H1 (cell line): ENCODE data around the gene CD79A. TPM values are rescaled to one million over a fixed set of nuclear protein-coding genes. Genes with fewer than 3 reads are reported as not detected.

ENCODE experiments used
- CTCF ChIA-PET: fragments of 300-600 bp; sonication (Branson Sonifier 250); formaldehyde crosslinking; loops from one replicate; lab custom pipeline; 2021; ENCODE audit not compliant: partially characterized antibody; lab: Charles Lee
- POLR2A ChIA-PET: fragments of 300-600 bp; sonication (Branson Sonifier 250); formaldehyde crosslinking; loops from one replicate; lab custom pipeline; 2021; ENCODE audit warnings: inconsistent platforms; ENCODE audit not compliant: partially characterized antibody; lab: Charles Lee
- DNase-seq, 2 experiments: peaks; one replicate each; pipeline versions ENCODE4 v3.0.0 to v3.0.0-alpha.2; 2010 to 2022; ENCODE audit warnings: low spot score in 2 of 2, low read depth in 1 of 2, mixed read lengths in 1 of 2
- FAIRE-seq: peaks from 2 replicates; lab custom pipeline; 2011; peaks lifted over from hg19 to GRCh38; lab: Jason Lieb, UNC
- H2AFZ ChIP-seq: 2 replicates; pipeline ENCODE4 v1.8.1; 2012; ENCODE audit warnings: low read length, inconsistent platforms
- H2AK5ac ChIP-seq: 2 replicates; pipeline ENCODE4 v1.6.1; 2013; ENCODE audit warnings: low read depth, low read length
- H2BK120ac ChIP-seq: replicated peaks from 2 replicates; pipeline ENCODE3; 2013; ENCODE audit warnings: low read depth, low read length, inconsistent platforms
- H2BK12ac ChIP-seq: 2 replicates; pipeline ENCODE4 v1.6.1; 2013; ENCODE audit warnings: low read depth, low read length
- H2BK15ac ChIP-seq: 2 replicates; pipeline ENCODE4 v1.6.1; 2013; ENCODE audit warnings: low read length
- H2BK20ac ChIP-seq: 2 replicates; pipeline ENCODE4 v1.6.1; 2013; ENCODE audit warnings: low read length
- H2BK5ac ChIP-seq: 2 replicates; pipeline ENCODE4 v1.6.1; 2013; ENCODE audit warnings: low read depth, low read length
- H3K14ac ChIP-seq: 2 replicates; pipeline ENCODE4 v1.6.1; 2013; ENCODE audit warnings: inconsistent platforms; ENCODE audit not compliant: insufficient read length
- H3K18ac ChIP-seq: 2 replicates; pipeline ENCODE4 v1.6.1; 2013; ENCODE audit warnings: low read length; ENCODE audit errors: extremely low read depth
- H3K23ac ChIP-seq: 2 replicates; pipeline ENCODE4 v1.6.1; 2013; ENCODE audit warnings: inconsistent platforms; ENCODE audit not compliant: insufficient read length
- H3K23me2 ChIP-seq: 2 replicates; pipeline ENCODE4 v1.6.1; 2013; ENCODE audit warnings: low read depth, low read length
- H3K27ac ChIP-seq: 2 replicates; pipeline ENCODE4 v1.6.1; 2011; ENCODE audit warnings: low read depth, low read length, inconsistent platforms
- H3K27me3 ChIP-seq, 4 experiments: replicated peaks in 1 of 4; 1 replicate in 1 of 4; 2 replicates in 3 of 4; pipeline versions ENCODE4 v1.6.1 to v1.8.1; 2011 to 2013; ENCODE audit warnings: low read length in 3 of 4, mild to moderate bottlenecking in 3 of 4, inconsistent platforms in 2 of 4, mixed read lengths in 2 of 4, moderate library complexity in 1 of 4; ENCODE audit not compliant: control insufficient read depth in 3 of 4, insufficient read depth in 3 of 4; ENCODE audit errors: extremely low read depth in 1 of 4
- H3K36me3 ChIP-seq, 4 experiments: 2 replicates each; pipeline versions ENCODE4 v1.6.1 to v1.8.1; 2011 to 2013; ENCODE audit warnings: mild to moderate bottlenecking in 4 of 4, low read length in 3 of 4, moderate library complexity in 2 of 4, control low read depth in 1 of 4, inconsistent platforms in 1 of 4; ENCODE audit not compliant: insufficient read depth in 4 of 4, control insufficient read depth in 2 of 4
- H3K4ac ChIP-seq: replicated peaks from 2 replicates; pipeline ENCODE3; 2013; ENCODE audit warnings: low read length, low read depth, mixed read lengths, inconsistent platforms; ENCODE audit not compliant: insufficient read length
- H3K4me1 ChIP-seq, 4 experiments: replicated peaks in 1 of 4; 1 replicate in 1 of 4; 2 replicates in 3 of 4; pipeline versions ENCODE4 v1.6.1 to v1.8.1; 2011 to 2013; ENCODE audit warnings: low read length in 3 of 4, inconsistent platforms in 2 of 4, mixed read lengths in 1 of 4; ENCODE audit not compliant: insufficient read depth in 4 of 4, control insufficient read depth in 3 of 4
- H3K4me2 ChIP-seq, 2 experiments: 2 replicates each; pipeline versions ENCODE4 v1.6.1 to v1.8.1; 2011 to 2013; ENCODE audit warnings: low read depth in 2 of 2, low read length in 2 of 2, control low read depth in 1 of 2, inconsistent platforms in 1 of 2, mild to moderate bottlenecking in 1 of 2; ENCODE audit not compliant: insufficient read depth in 1 of 2
- H3K4me3 ChIP-seq, 4 experiments: fragments of 200-600, 300-600 bp in 1 of 4; sonication (generic), shearing (Covaris generic), sonication (Bioruptor Twin) in 1 of 4; 2 replicates each; pipeline versions ENCODE4 v1.5.1 to v1.8.1; 2011 to 2016; ENCODE audit warnings: low read length in 4 of 4, low read depth in 3 of 4, control low read depth in 2 of 4, inconsistent platforms in 2 of 4, mild to moderate bottlenecking in 2 of 4, mixed read lengths in 1 of 4, moderate library complexity in 1 of 4; ENCODE audit not compliant: insufficient read depth in 2 of 4; ENCODE audit errors: extremely low read depth in 1 of 4
- H3K56ac ChIP-seq: replicated peaks from 2 replicates; pipeline ENCODE3; 2013; ENCODE audit warnings: low read depth, mild to moderate bottlenecking, mixed read lengths, low read length, inconsistent platforms; ENCODE audit not compliant: insufficient read length
- H3K79me1 ChIP-seq: 2 replicates; pipeline ENCODE4 v1.6.1; 2013; ENCODE audit warnings: low read depth, low read length, control low read depth
- H3K79me2 ChIP-seq, 2 experiments: 2 replicates each; pipeline versions ENCODE4 v1.6.1 to v1.8.1; 2012 to 2013; ENCODE audit warnings: low read length in 2 of 2, mild to moderate bottlenecking in 2 of 2, inconsistent platforms in 1 of 2; ENCODE audit not compliant: insufficient read depth in 2 of 2, control insufficient read depth in 1 of 2
- H3K9ac ChIP-seq, 4 experiments: replicated peaks in 1 of 4; 1 replicate in 1 of 4; 2 replicates in 3 of 4; pipeline versions ENCODE4 v1.6.1 to v1.8.1; 2011 to 2013; ENCODE audit warnings: low read depth in 3 of 4, low read length in 3 of 4, control low read depth in 2 of 4, mild to moderate bottlenecking in 2 of 4, moderate library complexity in 2 of 4, inconsistent platforms in 1 of 4; ENCODE audit errors: extremely low read depth in 1 of 4
- H3K9me3 ChIP-seq, 2 experiments: 2 replicates each; pipeline versions ENCODE4 v1.6.1 to v1.8.1; 2012 to 2013; ENCODE audit warnings: mild to moderate bottlenecking in 2 of 2, moderate library complexity in 2 of 2, control low read depth in 1 of 2, inconsistent platforms in 1 of 2, low read depth in 1 of 2, low read length in 1 of 2, mixed read lengths in 1 of 2; ENCODE audit not compliant: insufficient read depth in 2 of 2
- H4K20me1 ChIP-seq, 2 experiments: replicated peaks in 1 of 2; 2 replicates each; pipeline versions ENCODE3 to v1.8.1; 2011 to 2013; ENCODE audit warnings: inconsistent platforms in 2 of 2, low read length in 2 of 2, mild to moderate bottlenecking in 1 of 2; ENCODE audit not compliant: insufficient read depth in 2 of 2, control insufficient read depth in 1 of 2
- H4K5ac ChIP-seq: 2 replicates; pipeline ENCODE4 v1.6.1; 2013; ENCODE audit warnings: low read length, low read depth, mixed read lengths, inconsistent platforms; ENCODE audit not compliant: insufficient read length
- H4K8ac ChIP-seq: 2 replicates; pipeline ENCODE4 v1.8.0; 2013; ENCODE audit warnings: mild to moderate bottlenecking, moderate library complexity, low read length, inconsistent platforms; ENCODE audit not compliant: insufficient read depth; ENCODE audit errors: extremely low read depth
- H4K91ac ChIP-seq: replicated peaks from 2 replicates; pipeline ENCODE3; 2013; ENCODE audit warnings: low read length, mixed read lengths, inconsistent platforms; ENCODE audit not compliant: insufficient read length
- BRCA1 ChIP-seq: IDR thresholded peaks from 2 replicates; pipeline ENCODE4 v1.6.1; 2012; ENCODE audit warnings: low read depth, low read length, improper control_type of control experiment
- CBX8 ChIP-seq: fragments of 300-800, 300-1000 bp; sonication (generic); IDR thresholded peaks from 2 replicates; pipeline ENCODE4 v1.7.1; 2016; ENCODE audit warnings: low read depth, low read length, borderline replicate concordance
- EP300 ChIP-seq, 2 experiments: IDR thresholded peaks; 1 replicate in 1 of 2; 2 replicates in 1 of 2; pipeline ENCODE4 v1.6.1; 2011 to 2012; ENCODE audit warnings: low read depth in 2 of 2, low read length in 2 of 2, mild to moderate bottlenecking in 2 of 2, borderline replicate concordance in 1 of 2, inconsistent platforms in 1 of 2, moderate library complexity in 1 of 2
- GABPA ChIP-seq: IDR thresholded peaks from 2 replicates; pipeline ENCODE4 v1.6.1; 2011; ENCODE audit warnings: mild to moderate bottlenecking, low read length, moderate library complexity, borderline replicate concordance; ENCODE audit not compliant: insufficient read depth
- JUND ChIP-seq: IDR thresholded peaks from 2 replicates; pipeline ENCODE4 v1.6.1; 2011; ENCODE audit warnings: mild to moderate bottlenecking, improper control_type of control experiment, low read length
- KDM1A ChIP-seq: fragments of 200-600, 300-600 bp; sonication (generic); IDR thresholded peaks from 2 replicates; pipeline ENCODE4 v1.7.1; 2016; ENCODE audit warnings: mild to moderate bottlenecking, low read length, borderline replicate concordance
- POLR2A ChIP-seq, 2 experiments: IDR thresholded peaks; 1 replicate in 1 of 2; 2 replicates in 1 of 2; pipeline ENCODE4 v1.6.1; 2011; ENCODE audit warnings: low read depth in 2 of 2, low read length in 2 of 2, mild to moderate bottlenecking in 2 of 2; ENCODE audit errors: control extremely low read depth in 1 of 2
- RXRA ChIP-seq: IDR thresholded peaks from 2 replicates; pipeline ENCODE4 v1.6.1; 2011; ENCODE audit warnings: low read depth, mild to moderate bottlenecking, low read length, moderate library complexity; ENCODE audit not compliant: insufficient read depth
- SAP30 ChIP-seq: fragments of 300-600 bp; sonication (generic); IDR thresholded peaks from 2 replicates; pipeline ENCODE4 v1.7.1; 2012; ENCODE audit warnings: low read length, moderate library complexity, mild to moderate bottlenecking, inconsistent platforms; ENCODE audit not compliant: insufficient read depth, insufficient replicate concordance
- SIN3A ChIP-seq, 2 experiments: IDR thresholded peaks in 1 of 2; conservative IDR thresholded peaks in 1 of 2; 2 replicates each; pipeline ENCODE4 v1.6.1; 2011 to 2012; ENCODE audit warnings: low read length in 2 of 2, improper control_type of control experiment in 1 of 2, low read depth in 1 of 2, mild to moderate bottlenecking in 1 of 2
- SP1 ChIP-seq: IDR thresholded peaks from 2 replicates; pipeline ENCODE4 v1.6.1; 2011; ENCODE audit warnings: low read depth, low read length
- ZNF274 ChIP-seq: IDR thresholded peaks from 2 replicates; pipeline ENCODE4 v1.7.0; 2012; ENCODE audit warnings: low read length, borderline replicate concordance; ENCODE audit errors: extremely low read depth
- WGBS, 2 experiments: shearing (Covaris generic) in 1 of 2; methylation state at CpG; one replicate each; pipeline versions ENCODE4 v1.1.6 to v1.1.7; 2013 to 2015; ENCODE audit warnings: low lambda C conversion rate in 2 of 2, mixed read lengths in 2 of 2, inconsistent platforms in 1 of 2, low coverage in 1 of 2, missing lambda C conversion rate in 1 of 2; ENCODE audit not compliant: insufficient replicate concordance in 2 of 2, insufficient coverage in 1 of 2, insufficient read length in 1 of 2; ENCODE audit errors: extremely low coverage in 1 of 2, missing lambda C conversion rate in 1 of 2; 5-methylcytosine and 5-hydroxymethylcytosine counted together
- polyA plus RNA-seq, 7 experiments: library from polyadenylated mRNA; depleted of rRNA in 3 of 7; stranded (reverse) in 5 of 7; unstranded in 2 of 7; fragments of >200 nt in 5 of 7; fragments of 200-250 nt in 2 of 7; gene quantifications; 1 replicate in 5 of 7; 2 replicates in 1 of 7; 4 replicates in 1 of 7; pipeline versions ENCODE4 v1.2.1 to v1.2.3, GENCODE V29; 2011 to 2013; ENCODE audit warnings: missing spikeins in 2 of 7, mixed read lengths in 2 of 7
- total RNA-seq: library from RNA; stranded (reverse); fragmentation: NEBNext Ultra II Directional; extraction: Animal tissue kit (Norgen Biotek cat#: 25700); gene quantifications from 2 replicates; pipeline ENCODE4 v1.2.1, GENCODE V29; 2021
- TF ChIP-seq, protein P1 (sequence below): IDR thresholded peaks from 2 replicates; pipeline ENCODE4 v1.6.1; 2012; ENCODE audit warnings: inconsistent platforms

The CD79A gene
- total and polyA plus RNA-seq, 2 of the 8 experiments (the other 6 are each of a cell fraction or from before 2014, with no cell fraction given): 0.54 to 0.77 TPM

DNA sequence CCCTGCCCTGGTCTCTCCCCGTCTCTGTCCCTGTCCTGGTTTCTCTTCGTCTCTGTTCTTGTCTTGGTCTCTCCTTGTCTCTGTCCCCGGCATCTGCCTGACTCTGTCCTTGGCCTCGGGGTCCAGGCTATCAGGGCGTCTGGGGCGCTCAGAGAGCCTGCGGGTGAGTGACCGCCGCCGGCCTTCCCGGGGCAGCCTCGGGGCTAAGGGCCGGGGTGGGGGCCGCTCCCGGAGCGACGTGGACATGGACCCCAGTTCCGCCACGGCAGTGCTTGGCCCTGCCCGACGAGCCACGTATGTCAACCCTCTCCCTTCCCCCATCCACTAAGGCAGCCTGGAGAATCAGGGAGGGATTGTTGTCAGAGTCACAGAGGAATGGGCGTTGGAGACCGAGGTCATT is 20.7 kb downstream of the CD79A start:
- Histone ChIP-seq H4K5ac (no peak overlapping the region), H3K56ac (no peak overlapping the region), H3K79me1 (no peaks in the 10 kb centered on the region), H3K23ac (no peak overlapping the region), H3K79me2 (no peaks in the 10 kb centered on the region), H3K23me2 (no peaks in the 10 kb centered on the region), H3K4me3 (no peak overlapping the region), H2BK5ac (no peak overlapping the region), H2BK12ac (no peak overlapping the region), H4K20me1 (peaks cover 0 to 3% of the 10 kb centered on the region in 2 experiments), H3K9ac (no peak overlapping the region), H4K91ac (no peak overlapping the region), H3K36me3 (peaks cover 6 to 12% (median 7%) of the 10 kb centered on the region in 4 experiments; a peak in 5 of 8 replicates), H3K4me2 (no peak overlapping the region), H2BK20ac (no peak overlapping the region), H3K27ac (no peak overlapping the region), H2AFZ (no peak overlapping the region), H3K18ac (no peak overlapping the region), H3K9me3 (no peaks in the 10 kb centered on the region), H4K8ac (no peak overlapping the region; the same call in 1 of the 2 replicates), H3K14ac (no peak overlapping the region), H2BK120ac (no peak overlapping the region), H2BK15ac (no peak overlapping the region), H3K4me1 (peaks cover 0 to 5% (median 1%) of the 10 kb centered on the region in 4 experiments; a peak in 1 of 7 replicates), H2AK5ac (no peak overlapping the region), H3K27me3 (no peaks in the 10 kb centered on the region), H3K4ac (no peak overlapping the region)
- FAIRE-seq: no peak
- TF ChIP-seq SP1 (no peak), GABPA (no peak), BRCA1 (no peak), POLR2A (IDR thresholded peaks at IDR 0.05; ENCODE audit: control extremely low read depth in 1 of 2, low read depth in 2 of 2, low read length in 2 of 2) (no peak), EP300 (IDR thresholded peaks at IDR 0.05; ENCODE audit: borderline replicate concordance in 1 of 2, low read depth in 2 of 2, low read length in 2 of 2) (no peak), ZNF274 (no peak), SIN3A (conservative IDR thresholded peaks at IDR 0.05 in 1 of 2, IDR thresholded peaks at IDR 0.05 in 1 of 2; ENCODE audit: low read depth in 1 of 2, low read length in 2 of 2) (no peak), KDM1A (no peak), CBX8 (no peak), SAP30 (no peak), RXRA (no peak), JUND (no peak)
- TF ChIP-seq, protein P1, sequence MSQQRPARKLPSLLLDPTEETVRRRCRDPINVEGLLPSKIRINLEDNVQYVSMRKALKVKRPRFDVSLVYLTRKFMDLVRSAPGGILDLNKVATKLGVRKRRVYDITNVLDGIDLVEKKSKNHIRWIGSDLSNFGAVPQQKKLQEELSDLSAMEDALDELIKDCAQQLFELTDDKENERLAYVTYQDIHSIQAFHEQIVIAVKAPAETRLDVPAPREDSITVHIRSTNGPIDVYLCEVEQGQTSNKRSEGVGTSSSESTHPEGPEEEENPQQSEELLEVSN: no peak
- CTCF ChIA-PET: interaction anchor here (0.8 to 1.2 kb wide), 3 partner anchors 12 to 33 kb away, joined by 3 read pairs; partner anchors contain the start of gene ARHGEF1
- no peak for DNase-seq
- 92% methylated on average over 13 of the region's 24 CpGs; no CpG with 5 or more reads in 1 of the 2 experiments for WGBS, 2 experiments
- POLR2A ChIA-PET: interaction anchor here (0.6 to 3.3 kb wide), 8 partner anchors 8 to 37 kb away, joined by 3 to 10 read pairs (median 4); no protein-coding TSS in a partner anchor
